T-cell (primary cell): ENCODE data around the gene UBE3D. TPM values are rescaled to one million over a fixed set of nuclear protein-coding genes. Genes with fewer than 3 reads are reported as not detected.

Experiments used
- ATAC-seq, 4 experiments: fragments of 200-7000 bp in 3 of 4; fragments of 150-1000 bp in 1 of 4; cut with Tn5 transposase; replicated peaks in 1 of 4; 1 replicate in 3 of 4; 2 replicates in 1 of 4; pipeline ENCODE4 v1.10.0; 2021; ENCODE audit warnings: moderate library complexity in 3 of 4, mild to moderate bottlenecking in 2 of 4, moderate number of reproducible peaks in 1 of 4
- CTCF ChIA-PET, 2 donors: fragments of 300-600 bp; sonication (Branson Sonifier 250); formaldehyde crosslinking; loops; one replicate each; lab custom pipeline; 2022; ENCODE audit warnings: antibody characterized with exemption in 2 of 2; lab: Charles Lee
- POLR2A ChIA-PET, 2 donors: fragments of 300-600 bp; sonication (Branson Sonifier 250); formaldehyde crosslinking; loops; one replicate each; lab custom pipeline; 2022; ENCODE audit warnings: antibody characterized with exemption in 2 of 2; lab: Charles Lee
- DNase-seq, 35 experiments: peaks; one replicate each; pipeline versions ENCODE4 v3.0.0 to v3.0.0-alpha.2; 2013 to 2023
- H3K27ac ChIP-seq: one replicate; pipeline ENCODE4 v1.5.1; 2013; ENCODE audit warnings: low read length
- H3K27me3 ChIP-seq, 2 experiments: replicated peaks in 1 of 2; 1 replicate in 1 of 2; 2 replicates in 1 of 2; pipeline versions ENCODE4 v1.6.1 to v1.7.0; 2013; ENCODE audit warnings: low read length in 1 of 2, mixed read lengths in 1 of 2; ENCODE audit not compliant: control insufficient read depth in 2 of 2, insufficient read depth in 2 of 2; ENCODE audit errors: extremely low read depth in 1 of 2
- H3K36me3 ChIP-seq, 2 donors: 1 replicate in 1 of 2; 2 replicates in 1 of 2; pipeline versions ENCODE4 v1.6.1 to v1.7.0; 2013; ENCODE audit warnings: low read length in 1 of 2; ENCODE audit not compliant: control insufficient read depth in 2 of 2, insufficient read depth in 1 of 2; ENCODE audit errors: extremely low read depth in 1 of 2
- H3K4me1 ChIP-seq, 2 experiments: 1 replicate in 1 of 2; 2 replicates in 1 of 2; pipeline versions ENCODE4 v1.6.1 to v1.7.0; 2013; ENCODE audit warnings: low read length in 2 of 2, mixed read lengths in 1 of 2; ENCODE audit not compliant: insufficient read depth in 2 of 2, control insufficient read depth in 1 of 2; ENCODE audit errors: extremely low read depth in 1 of 2
- H3K4me3 ChIP-seq, 2 donors: 1 replicate in 1 of 2; 2 replicates in 1 of 2; pipeline versions ENCODE4 v1.5.1 to v1.7.0; 2013; ENCODE audit warnings: mild to moderate bottlenecking in 2 of 2, low read length in 1 of 2, moderate library complexity in 1 of 2; ENCODE audit not compliant: control insufficient read depth in 1 of 2; ENCODE audit errors: extremely low read depth in 1 of 2
- H3K9me3 ChIP-seq: 2 replicates; pipeline ENCODE4 v1.7.0; 2013
- H3K27ac Mint-ChIP-seq, 2 donors: one replicate each; pipeline ENCODE4 v1.8.0; 2020 to 2021; ENCODE audit warnings: mild to moderate bottlenecking in 2 of 2, mixed read lengths in 2 of 2
- H3K27me3 Mint-ChIP-seq, 2 donors: one replicate each; pipeline ENCODE4 v1.8.0; 2021 to 2022; ENCODE audit warnings: mixed read lengths in 2 of 2
- H3K36me3 Mint-ChIP-seq: one replicate; pipeline ENCODE4 v1.8.0; 2021; ENCODE audit warnings: mixed read lengths
- H3K4me1 Mint-ChIP-seq, 3 donors: one replicate each; pipeline ENCODE4 v1.8.0; 2020 to 2022; ENCODE audit warnings: mixed read lengths in 3 of 3, mild to moderate bottlenecking in 1 of 3
- H3K4me3 Mint-ChIP-seq, 3 donors: one replicate each; pipeline ENCODE4 v1.8.0; 2020 to 2022; ENCODE audit warnings: mild to moderate bottlenecking in 3 of 3, mixed read lengths in 3 of 3, moderate library complexity in 3 of 3
- H3K9me3 Mint-ChIP-seq, 3 donors: one replicate each; pipeline ENCODE4 v1.8.0; 2020 to 2022; ENCODE audit warnings: mixed read lengths in 3 of 3
- WGBS: methylation state at CpG from one replicate; pipeline ENCODE4 v1.1.5; 2013; ENCODE audit warnings: missing lambda C conversion rate; ENCODE audit not compliant: insufficient coverage; 5-methylcytosine and 5-hydroxymethylcytosine counted together
- total RNA-seq, 35 experiments: library from RNA in 6 of 35; stranded (reverse) in 6 of 35; fragments of 120-200 nt in 1 of 35; gene quantifications; one replicate each; pipeline versions ENCODE4 v1.2.1 to v1.2.4 and lab custom pipeline; 2013 to 2026

Gene UBE3D
- total RNA-seq, 5 donors from 2014 or later (not counting 1 experiment from before 2014, with no cell fraction given) = 6.2 to 9.3 (median 7.1) TPM

- Histone ChIP-seq H3K27me3 (no peaks in the 10 kb centered on the region), H3K4me3 (no peak overlapping the region), H3K9me3 (no peaks in the 10 kb centered on the region), H3K27ac (no peak overlapping the region), H3K36me3 (peaks cover 3 to 8% of the 10 kb centered on the region in 2 donors), H3K4me1 (no peaks in the 10 kb centered on the region)
- CTCF ChIA-PET = interaction anchor here (0.8 to 1.5 kb wide), 3 partner anchors 12 to 20 kb away, joined by 3 to 6 read pairs (median 3); partner anchors contain the start of genes DOP1A (in 1 of the 2) and UBE3D (in 1 of the 2)
- no peaks in the 10 kb centered on the region for H3K9me3 Mint-ChIP-seq
- POLR2A ChIA-PET = interaction anchor here in 1 of 2 donors (0.6 kb wide), 1 partner anchor 776 kb away, joined by 3 read pairs; no protein-coding TSS in a partner anchor
- H3K27me3 Mint-ChIP-seq = no peaks in the 10 kb centered on the region
- 96% methylated on average over 5 of the region's 7 CpGs for WGBS
- DNase-seq (no peak), ATAC-seq (no peak)
- no peak overlapping the region for H3K27ac Mint-ChIP-seq
- H3K4me1 Mint-ChIP-seq = no peaks in the 10 kb centered on the region
- no peak overlapping the region for H3K4me3 Mint-ChIP-seq
- H3K36me3 Mint-ChIP-seq = peaks cover 36% of the 10 kb centered on the region
These were observed 18.4 kb downstream of the UBE3D start for GRCh38 chr6:83047065-83047754.

DNA sequence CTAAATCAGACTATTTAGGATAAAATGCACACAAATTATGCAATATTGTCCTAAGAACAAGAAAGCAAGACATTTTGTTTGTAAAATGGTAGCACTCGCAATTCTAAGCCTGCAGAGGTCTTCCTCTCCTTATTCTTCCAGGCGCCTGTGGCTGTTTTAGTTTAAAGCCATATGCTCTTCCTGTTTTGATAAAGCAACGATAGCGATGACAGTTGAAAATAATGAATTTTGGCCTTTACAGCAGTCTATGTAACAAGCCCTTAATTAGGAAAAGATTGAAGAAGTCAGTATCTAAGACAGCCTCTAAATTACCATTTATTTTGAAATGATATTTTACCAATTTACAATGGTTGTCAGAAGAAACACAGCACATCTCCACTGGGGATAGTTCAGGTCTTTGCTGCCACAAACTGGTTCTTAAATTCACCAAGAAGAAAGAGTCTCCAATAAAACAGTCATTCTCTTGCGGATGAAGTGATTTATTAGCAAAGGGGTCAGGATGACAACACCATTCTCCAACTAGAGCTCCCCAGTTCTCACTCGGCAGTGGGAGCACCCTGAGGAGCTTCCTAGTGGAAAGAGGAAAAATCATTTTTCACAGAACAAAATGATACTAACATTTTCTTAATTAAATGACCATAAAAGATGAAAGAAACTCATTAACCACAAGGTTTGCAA is 21.4 kb downstream of the UBE3D start:
- Histone ChIP-seq H3K27ac (no peak overlapping the region), H3K36me3 (peaks cover 0 to 3% of the 10 kb centered on the region in 2 donors), H3K4me3 (no peak overlapping the region), H3K4me1 (no peaks in the 10 kb centered on the region), H3K9me3 (no peaks in the 10 kb centered on the region), H3K27me3 (no peaks in the 10 kb centered on the region)
- ChIA-PET POLR2A (no interaction called here), CTCF (interaction anchor here in 1 of 2 donors (1.2 kb wide), 1 partner anchor 10 kb away, joined by 3 read pairs; no protein-coding TSS in a partner anchor)
- Mint-ChIP-seq H3K27ac (no peak overlapping the region), H3K36me3 (peaks cover 22% of the 10 kb centered on the region), H3K9me3 (no peaks in the 10 kb centered on the region), H3K4me1 (no peaks in the 10 kb centered on the region), H3K27me3 (no peaks in the 10 kb centered on the region), H3K4me3 (no peak overlapping the region)
- WGBS = no CpG with 5 or more reads among the region's 6 CpGs
- ATAC-seq (no peak), DNase-seq (no peak)

DNA sequence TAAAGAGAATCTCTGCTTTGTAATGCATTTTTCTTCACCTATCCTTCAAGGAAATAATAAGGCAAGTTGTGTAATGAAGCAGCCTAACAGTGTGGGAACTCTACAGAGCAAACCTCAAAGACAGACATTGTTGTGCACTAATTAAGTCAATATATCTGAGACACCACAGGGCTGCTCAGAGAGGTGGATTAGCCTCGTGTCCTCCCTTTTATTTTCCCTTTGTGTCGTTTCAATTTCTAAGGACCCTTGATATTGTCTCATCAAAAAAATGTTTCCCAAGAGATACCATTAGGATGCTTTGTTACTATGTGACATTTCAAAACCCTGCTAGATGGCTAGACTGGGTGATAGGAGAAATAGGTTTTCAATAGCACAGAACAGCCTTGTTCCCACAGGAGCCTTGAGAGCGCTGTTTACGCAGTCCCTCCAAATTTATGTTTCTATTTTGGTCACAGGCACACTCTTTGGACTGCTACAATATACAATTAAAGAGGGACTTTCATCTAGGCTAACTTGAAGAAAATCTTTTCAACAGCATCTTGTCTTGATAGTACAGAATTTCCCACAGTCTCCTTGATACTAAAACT is 23.1 kb downstream of the UBE3D start:
- Mint-ChIP-seq H3K9me3 (no peaks in the 10 kb centered on the region), H3K27me3 (no peaks in the 10 kb centered on the region), H3K27ac (no peak overlapping the region), H3K4me3 (no peak overlapping the region), H3K36me3 (peaks cover 16% of the 10 kb centered on the region), H3K4me1 (no peaks in the 10 kb centered on the region)
- Histone ChIP-seq H3K4me3 (no peak overlapping the region), H3K27ac (no peak overlapping the region), H3K4me1 (no peaks in the 10 kb centered on the region), H3K36me3 (peaks cover 2 to 3% of the 10 kb centered on the region in 2 donors), H3K27me3 (no peaks in the 10 kb centered on the region), H3K9me3 (no peaks in the 10 kb centered on the region)
- WGBS = 100% methylated on average over 1 of the region's 4 CpGs
- CTCF ChIA-PET = no interaction called here
- DNase-seq = no peak
- POLR2A ChIA-PET = interaction anchor here in 1 of 2 donors (0.7 kb wide), 1 partner anchor 828 kb away, joined by 3 read pairs; no protein-coding TSS in a partner anchor
- ATAC-seq = no peak

GRCh38 chr6:83038246-83038645 is 27.4 kb downstream of the UBE3D start:
- no peak for ATAC-seq
- Histone ChIP-seq H3K9me3 (peaks cover 2% of the 10 kb centered on the region), H3K27ac (no peak overlapping the region), H3K4me3 (no peak overlapping the region), H3K36me3 (peaks cover 2 to 4% of the 10 kb centered on the region in 2 donors), H3K4me1 (no peaks in the 10 kb centered on the region), H3K27me3 (no peaks in the 10 kb centered on the region)
- Mint-ChIP-seq H3K36me3 (peaks cover 44% of the 10 kb centered on the region), H3K4me1 (no peaks in the 10 kb centered on the region), H3K27ac (no peak overlapping the region), H3K27me3 (no peaks in the 10 kb centered on the region), H3K9me3 (peaks cover 0 to 7% (median 0%) of the 10 kb centered on the region in 3 donors), H3K4me3 (no peak overlapping the region)
- no peak for DNase-seq
- ChIA-PET POLR2A (no interaction called here), CTCF (no interaction called here)
- WGBS = no CpG with 5 or more reads among the region's 2 CpGs

- CTCF ChIA-PET = no interaction called here
- Mint-ChIP-seq H3K36me3 (peaks cover 68% of the 10 kb centered on the region), H3K27ac (no peak overlapping the region)
These were observed 34.0 kb downstream of the UBE3D start for GRCh38 chr6:83031689-83032088.

GRCh38 chr6:83019741-83020140 is 45.9 kb downstream of the UBE3D start:
- Histone ChIP-seq H3K9me3 (no peaks in the 10 kb centered on the region), H3K4me1 (no peaks in the 10 kb centered on the region), H3K27me3 (no peaks in the 10 kb centered on the region), H3K36me3 (peaks cover 0 to 23% of the 10 kb centered on the region in 2 donors), H3K27ac (no peak overlapping the region), H3K4me3 (no peak overlapping the region)
- ChIA-PET CTCF (no interaction called here), POLR2A (no interaction called here)
- no peak overlapping the region for H3K4me3 Mint-ChIP-seq
- H3K27me3 Mint-ChIP-seq = no peaks in the 10 kb centered on the region
- no peak for ATAC-seq
- no peak for DNase-seq
- 90% methylated on average over 2 of the region's 4 CpGs for WGBS
- H3K27ac Mint-ChIP-seq = no peak overlapping the region
- peaks cover 67% of the 10 kb centered on the region for H3K36me3 Mint-ChIP-seq
- peaks cover 0 to 5% (median 4%) of the 10 kb centered on the region in 3 donors for H3K9me3 Mint-ChIP-seq
- no peaks in the 10 kb centered on the region for H3K4me1 Mint-ChIP-seq

More at GRCh38 chr6:83031689-83032088, 34.0 kb downstream of the UBE3D start:
- Mint-ChIP-seq H3K27me3 (no peaks in the 10 kb centered on the region), H3K9me3 (peaks cover 0 to 20% (median 3%) of the 10 kb centered on the region in 3 donors), H3K4me1 (no peaks in the 10 kb centered on the region), H3K4me3 (no peak overlapping the region)
- DNase-seq (no peak), ATAC-seq (no peak)
- WGBS = 86% methylated on average over 6 of the region's 6 CpGs
- peaks cover 3% of the 10 kb centered on the region for H3K9me3 ChIP-seq
- H3K4me3 ChIP-seq = no peak overlapping the region
- no peaks in the 10 kb centered on the region for H3K4me1 ChIP-seq
- peaks cover 0 to 6% of the 10 kb centered on the region in 2 donors for H3K36me3 ChIP-seq
- POLR2A ChIA-PET = no interaction called here
- no peak overlapping the region for H3K27ac ChIP-seq
- H3K27me3 ChIP-seq = no peaks in the 10 kb centered on the region
